Kidney (tissue), 14 donors: Measurements from ENCODE around the gene B4GALT2. TPM values are rescaled to one million over a fixed set of nuclear protein-coding genes. Genes with fewer than 3 reads are reported as not detected.

Experiments
- DNase-seq, 5 donors: peaks; one replicate each; pipeline ENCODE4 v3.0.0-alpha.2; 2013 to 2020
- FAIRE-seq: peaks from 2 replicates; lab custom pipeline; 2012; peaks lifted over from hg19 to GRCh38; lab: Jason Lieb, UNC
- H3K27ac ChIP-seq, 2 donors: one replicate each; pipeline ENCODE4 v1.7.0; 2013; ENCODE audit warnings: low read depth in 2 of 2, low read length in 2 of 2, inconsistent platforms in 1 of 2
- H3K27me3 ChIP-seq: one replicate; pipeline ENCODE4 v1.7.1; 2013; ENCODE audit warnings: low read length, inconsistent platforms; ENCODE audit not compliant: control insufficient read depth, insufficient read depth
- H3K36me3 ChIP-seq, 3 donors: one replicate each; pipeline versions ENCODE4 v1.7.0 to v1.7.1; 2013; ENCODE audit warnings: low read length in 3 of 3, control low read depth in 1 of 3, inconsistent platforms in 1 of 3; ENCODE audit not compliant: insufficient read depth in 3 of 3, control insufficient read depth in 2 of 3
- H3K4me1 ChIP-seq, 3 donors: one replicate each; pipeline versions ENCODE4 v1.7.0 to v1.7.1; 2013; ENCODE audit warnings: low read length in 3 of 3, inconsistent platforms in 1 of 3, low read depth in 1 of 3; ENCODE audit not compliant: control insufficient read depth in 2 of 3, insufficient read depth in 2 of 3
- H3K4me3 ChIP-seq, 3 donors: one replicate each; pipeline versions ENCODE4 v1.7.0 to v1.8.1; 2013; ENCODE audit warnings: low read length in 3 of 3, control low read depth in 1 of 3, inconsistent platforms in 1 of 3
- H3K9ac ChIP-seq, 3 donors: one replicate each; pipeline versions ENCODE4 v1.7.0 to v1.7.1; 2013; ENCODE audit warnings: low read length in 3 of 3, control low read depth in 1 of 3, inconsistent platforms in 1 of 3
- H3K9me3 ChIP-seq, 3 donors: one replicate each; pipeline versions ENCODE4 v1.7.0 to v1.7.1; 2013; ENCODE audit warnings: low read length in 3 of 3, control low read depth in 1 of 3, inconsistent platforms in 1 of 3; ENCODE audit not compliant: control insufficient read depth in 2 of 3, insufficient read depth in 1 of 3
- CTCF ChIP-seq: IDR thresholded peaks from 3 replicates; pipeline ENCODE4 v1.5.1; 2012; ENCODE audit warnings: mild to moderate bottlenecking, moderate library complexity, borderline replicate concordance; ENCODE audit not compliant: insufficient read depth; ENCODE audit errors: extremely low read depth
- intact Hi-C: fragments of 100-400 bp; cut with DNase I; formaldehyde crosslinking; loops from one replicate; pipeline ENCODE4 v1.11.1; 2022
- polyA plus RNA-seq: library from polyadenylated mRNA; stranded (reverse); fragments of 350-450 nt; fragmentation: Illumina TruSeq; extraction: RNeasy Lipid Tissue Mini Kit (QIAGEN cat#74804); gene quantifications from one replicate; pipeline ENCODE4 v1.2.3, GENCODE V29; 2014; ENCODE audit warnings: low read depth, low replicate concordance; ENCODE audit not compliant: insufficient read depth
- total RNA-seq: library from RNA; stranded (reverse); fragmentation: NEBNext Ultra II Directional; extraction: Animal tissue kit (Norgen Biotek cat#: 25700); gene quantifications from one replicate; pipeline ENCODE4 v1.2.1, GENCODE V29; 2021
- donor health status: control.
- donor health status: control.
- donor health status: control.
- donor health status: control.
- donor health status: control.
- donor health status: DM: yes; HTN: yes; CAD: no.
- donor health status: Normal renal cell carcinoma (clear cell type).

Gene B4GALT2
- total and polyA plus RNA-seq, 2 donors from 2014 or later = 25.1 to 32.5 TPM

DNA sequence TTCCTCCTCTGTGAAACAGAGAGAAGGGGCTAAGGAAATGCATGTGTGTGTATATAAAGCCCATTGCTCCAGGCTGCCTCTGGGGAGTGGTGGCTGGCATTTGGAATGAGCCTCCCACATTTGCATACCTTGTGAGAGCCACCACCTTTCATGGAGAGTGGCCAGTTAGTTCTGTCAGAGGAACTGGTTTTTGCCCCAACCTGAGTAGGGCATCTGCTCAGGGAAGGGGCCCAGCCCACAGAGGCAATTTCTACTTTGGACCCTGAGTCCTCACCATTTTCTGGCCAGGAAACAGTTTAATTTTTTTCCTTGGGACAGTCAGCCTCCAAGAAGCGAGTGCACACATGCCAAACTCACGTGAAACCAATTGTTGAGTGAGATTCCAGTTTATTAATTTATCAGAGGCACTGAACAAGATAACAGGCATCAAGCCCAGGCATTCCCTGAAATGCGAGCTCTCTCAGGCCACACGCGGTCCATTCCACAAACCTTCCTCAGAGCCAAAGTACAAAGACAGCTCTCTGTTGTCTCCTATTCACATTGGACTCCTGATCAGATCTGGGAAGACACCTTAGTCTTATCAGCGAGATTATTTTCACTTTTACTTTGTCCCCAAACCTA is 53.3 kb downstream of the B4GALT2 start:
- Histone ChIP-seq H3K27me3 (no peaks in the 10 kb centered on the region), H3K4me1 (peaks cover 0 to 30% (median 28%) of the 10 kb centered on the region in 3 donors), H3K36me3 (no peaks in the 10 kb centered on the region), H3K9me3 (no peaks in the 10 kb centered on the region), H3K9ac (no peak overlapping the region), H3K27ac (peak overlapping the region in 1 of 2 donors; percentile 32), H3K4me3 (no peak overlapping the region)
- no peak for FAIRE-seq
- DNase-seq = no peak
- intact Hi-C loops = no loop called here
- no peak for TF ChIP-seq CTCF

DNA sequence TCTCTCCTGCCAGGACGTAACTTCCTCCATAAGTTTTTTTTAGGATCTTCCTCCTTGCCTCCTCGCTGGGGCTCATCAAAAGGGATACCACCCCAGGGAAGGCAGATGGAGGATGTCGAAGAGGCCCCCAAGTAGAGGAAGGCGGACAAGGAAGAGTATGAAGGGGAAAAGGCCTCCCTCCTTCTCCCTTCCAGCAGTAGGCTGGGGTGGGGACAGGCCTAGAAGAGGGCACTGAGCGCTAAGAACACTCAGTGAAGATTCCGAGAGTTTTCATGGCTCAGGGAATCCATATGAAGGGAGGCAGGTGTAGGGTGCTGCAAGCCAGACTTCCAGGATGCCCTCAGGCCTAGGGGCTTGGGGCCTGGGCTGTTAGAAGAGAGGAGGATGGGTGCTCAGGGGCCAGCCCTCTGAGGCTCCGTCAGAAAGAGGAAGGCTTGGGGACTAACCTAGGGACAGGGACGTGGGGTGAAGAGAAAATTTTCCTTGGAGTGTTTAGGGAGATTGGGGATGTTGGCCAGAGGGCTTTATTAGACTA is 54.1 kb downstream of the B4GALT2 start:
- H3K9ac ChIP-seq = no peak overlapping the region
- intact Hi-C loops = no loop called here
- no peak for DNase-seq
- H3K36me3 ChIP-seq = no peaks in the 10 kb centered on the region
- H3K9me3 ChIP-seq = no peaks in the 10 kb centered on the region
- H3K4me1 ChIP-seq = peaks cover 0 to 30% (median 28%) of the 10 kb centered on the region in 3 donors
- no peak overlapping the region for H3K27ac ChIP-seq
- no peak for FAIRE-seq
- H3K27me3 ChIP-seq = no peaks in the 10 kb centered on the region
- TF ChIP-seq CTCF = no peak
- no peak overlapping the region for H3K4me3 ChIP-seq

GRCh38 chr1:44033756-44034155 is 54.7 kb downstream of the B4GALT2 start:
- no peak for TF ChIP-seq CTCF
- no peak overlapping the region for H3K4me3 ChIP-seq
- H3K36me3 ChIP-seq = no peaks in the 10 kb centered on the region
- FAIRE-seq (no peak), DNase-seq (no peak)
- peaks cover 0 to 30% (median 28%) of the 10 kb centered on the region in 3 donors for H3K4me1 ChIP-seq
- H3K27me3 ChIP-seq = no peaks in the 10 kb centered on the region
- no peaks in the 10 kb centered on the region for H3K9me3 ChIP-seq
- intact Hi-C loops = no loop called here
- no peak overlapping the region for H3K9ac ChIP-seq
- no peak overlapping the region for H3K27ac ChIP-seq
